OCI-LY3 (cell line): Measurements from ENCODE around the gene GALNT18.

Experiments
- CTCF ChIP-seq: fragments of 200-600, 300-600 bp; sonication (generic); IDR thresholded peaks from 2 replicates; pipeline ENCODE4 v1.5.1; 2014; ENCODE audit warnings: antibody characterized with exemption, low read length, low read depth
- EZH2phosphoT487 ChIP-seq: fragments of 200-600 bp; shearing (Covaris generic); IDR thresholded peaks from 2 replicates; pipeline ENCODE4 v1.6.1; 2018; ENCODE audit warnings: antibody characterized with exemption, mixed run types, low read depth

- TF ChIP-seq CTCF (no peak), EZH2phosphoT487 (no peak)
Measured at GRCh38 chr11:11540157-11540556, 81.6 kb downstream of the GALNT18 start.
